IMR-90 (cell line): Measurements from ENCODE around the gene INPP5D. TPM values are rescaled to one million over a fixed set of nuclear protein-coding genes. Genes with fewer than 3 reads are reported as not detected.

Source experiments
- ATAC-seq: fragments of 200-7000 bp; cut with Tn5 transposase; 2 replicates; pipeline ENCODE4 v1.9.1; 2020; ENCODE audit warnings: low read depth, mild to moderate bottlenecking, moderate library complexity
- BruUV-seq: library from RNA; stranded (reverse); fragments of 400-500 nt; replicated peaks from 2 replicates; lab custom pipeline; 2021; lab: Mats Ljungman, UMichigan
- CTCF ChIA-PET: fragments of 300-600 bp; formaldehyde crosslinking; extraction: SDS; loops from one replicate; lab custom pipeline; 2021; ENCODE audit warnings: antibody characterized with exemption; lab: Yijun Ruan, JAX
- POLR2A ChIA-PET: fragments of 300-600 bp; sonication (Branson Sonifier 250); formaldehyde crosslinking; loops from one replicate; lab custom pipeline; 2022; ENCODE audit warnings: antibody characterized with exemption; ENCODE audit not compliant: unreplicated experiment; lab: Charles Lee
- DNase-seq: peaks from one replicate; pipeline ENCODE4 v3.0.0; 2013
- H2AFZ ChIP-seq: replicated peaks from 2 replicates; pipeline ENCODE3; 2013; ENCODE audit warnings: low read length, mild to moderate bottlenecking; ENCODE audit not compliant: poor library complexity
- H2AK5ac ChIP-seq: 2 replicates; pipeline ENCODE4 v1.6.1; 2013; ENCODE audit warnings: low read depth, low read length, inconsistent platforms
- H2AK9ac ChIP-seq: replicated peaks from 2 replicates; pipeline ENCODE3; 2013; ENCODE audit warnings: mild to moderate bottlenecking, low read depth, low read length, moderate library complexity; ENCODE audit not compliant: poor library complexity
- H2BK120ac ChIP-seq: 2 replicates; pipeline ENCODE4 v1.6.1; 2013; ENCODE audit warnings: low read depth, low read length, inconsistent platforms
- H2BK15ac ChIP-seq: 3 replicates; pipeline ENCODE4 v1.6.1; 2013; ENCODE audit warnings: low read depth, low read length, inconsistent platforms
- H2BK20ac ChIP-seq: 2 replicates; pipeline ENCODE4 v1.6.1; 2013; ENCODE audit warnings: low read depth, mild to moderate bottlenecking, inconsistent platforms, low read length, moderate library complexity
- H2BK5ac ChIP-seq: 2 replicates; pipeline ENCODE4 v1.6.1; 2013; ENCODE audit warnings: mild to moderate bottlenecking, low read depth, low read length, inconsistent platforms; ENCODE audit not compliant: poor library complexity, severe bottlenecking
- H3K14ac ChIP-seq: replicated peaks from 2 replicates; pipeline ENCODE4 v1.6.1; 2013; ENCODE audit warnings: low read depth, low read length, inconsistent platforms
- H3K18ac ChIP-seq: 2 replicates; pipeline ENCODE4 v1.6.1; 2013; ENCODE audit warnings: low read depth, low read length, control low read depth
- H3K23ac ChIP-seq: 2 replicates; pipeline ENCODE4 v1.6.1; 2013; ENCODE audit warnings: low read depth, low read length, inconsistent platforms
- H3K27ac ChIP-seq: 2 replicates; pipeline ENCODE4 v1.5.1; 2013; ENCODE audit warnings: mild to moderate bottlenecking, control low read depth, low read length; ENCODE audit not compliant: insufficient read depth
- H3K27me3 ChIP-seq: 2 replicates; pipeline ENCODE4 v1.6.1; 2013; ENCODE audit warnings: low read length; ENCODE audit not compliant: control insufficient read depth, insufficient read depth
- H3K36me3 ChIP-seq: 2 replicates; pipeline ENCODE4 v1.6.1; 2013; ENCODE audit warnings: low read length, mixed read lengths; ENCODE audit not compliant: control insufficient read depth, insufficient read depth
- H3K4ac ChIP-seq: 2 replicates; pipeline ENCODE4 v1.6.1; 2013; ENCODE audit warnings: low read depth, low read length, inconsistent platforms
- H3K4me1 ChIP-seq: 2 replicates; pipeline ENCODE4 v1.6.1; 2013; ENCODE audit warnings: low read length, mixed read lengths; ENCODE audit not compliant: control insufficient read depth, insufficient read depth
- H3K4me2 ChIP-seq: 2 replicates; pipeline ENCODE4 v1.6.1; 2013; ENCODE audit warnings: low read depth, mild to moderate bottlenecking, control low read depth, low read length, moderate library complexity
- H3K4me3 ChIP-seq: 2 replicates; pipeline ENCODE4 v1.5.1; 2013; ENCODE audit warnings: low read depth, mild to moderate bottlenecking, control low read depth, low read length, moderate library complexity; ENCODE audit not compliant: insufficient read depth
- H3K56ac ChIP-seq: 2 replicates; pipeline ENCODE4 v1.6.1; 2013; ENCODE audit warnings: low read length, inconsistent platforms; ENCODE audit not compliant: insufficient read depth; ENCODE audit errors: extremely low read depth
- H3K79me1 ChIP-seq, 2 experiments: 2 replicates each; pipeline ENCODE4 v1.6.1; 2013; ENCODE audit warnings: low read length in 2 of 2, inconsistent platforms in 1 of 2, low read depth in 1 of 2
- H3K9ac ChIP-seq: 2 replicates; pipeline ENCODE4 v1.6.1; 2013; ENCODE audit warnings: low read depth, low read length, control low read depth
- H3K9me1 ChIP-seq: 2 replicates; pipeline ENCODE4 v1.6.1; 2013; ENCODE audit warnings: low read length, inconsistent platforms; ENCODE audit not compliant: insufficient read depth
- H3K9me3 ChIP-seq: 2 replicates; pipeline ENCODE4 v1.6.1; 2013; ENCODE audit warnings: low read length; ENCODE audit not compliant: control insufficient read depth, insufficient read depth
- H4K20me1 ChIP-seq: 2 replicates; pipeline ENCODE4 v1.6.1; 2013; ENCODE audit warnings: low read length, inconsistent platforms; ENCODE audit not compliant: insufficient read depth
- H4K5ac ChIP-seq: 2 replicates; pipeline ENCODE4 v1.6.1; 2013; ENCODE audit warnings: mild to moderate bottlenecking, low read depth, low read length, control low read depth
- H4K8ac ChIP-seq, 2 experiments: 2 replicates each; pipeline ENCODE4 v1.6.1; 2013; ENCODE audit warnings: low read depth in 2 of 2, low read length in 2 of 2, control low read depth in 1 of 2, inconsistent platforms in 1 of 2
- H4K91ac ChIP-seq: 2 replicates; pipeline ENCODE4 v1.6.1; 2013; ENCODE audit warnings: low read depth, low read length, inconsistent platforms; ENCODE audit not compliant: insufficient read depth
- CHD1 ChIP-seq: IDR thresholded peaks from 2 replicates; pipeline ENCODE4 v1.6.1; 2012; ENCODE audit warnings: low read depth, low read length, improper control_type of control experiment
- MAZ ChIP-seq: IDR thresholded peaks from 2 replicates; pipeline ENCODE4 v1.6.1; 2012; ENCODE audit warnings: low read depth, mild to moderate bottlenecking, low read length, improper control_type of control experiment, moderate library complexity, borderline replicate concordance
- NFE2L2 ChIP-seq: fragments of 150-350 bp; IDR thresholded peaks from 2 replicates; pipeline ENCODE4 v1.6.1; 2016; ENCODE audit warnings: low read depth, mild to moderate bottlenecking, low read length
- POLR2A ChIP-seq: IDR thresholded peaks from 2 replicates; pipeline ENCODE4 v1.6.1; 2012; ENCODE audit warnings: mild to moderate bottlenecking, low read depth, low read length
- RAD21 ChIP-seq: IDR thresholded peaks from 2 replicates; pipeline ENCODE4 v1.6.1; 2012; ENCODE audit warnings: low read length, improper control_type of control experiment
- SMC3 ChIP-seq: fragments of 150-350 bp; IDR thresholded peaks from 2 replicates; pipeline ENCODE4 v1.6.1; 2016; ENCODE audit warnings: low read depth, mild to moderate bottlenecking, antibody characterized with exemption, low read length, moderate library complexity
- WGBS, 2 experiments: methylation state at CpG; one replicate each; pipeline versions ENCODE4 v1.1.5 to v1.1.7; 2013; ENCODE audit warnings: missing lambda C conversion rate in 2 of 2; ENCODE audit not compliant: insufficient read length in 1 of 2; ENCODE audit errors: extremely low coverage in 2 of 2; 5-methylcytosine and 5-hydroxymethylcytosine counted together
- dilution Hi-C: fragments of 300-500 bp; cut with HindIII; formaldehyde crosslinking; loops from one replicate; pipeline ENCODE4 v1.14.3; 2018; ENCODE audit warnings: low sequenced_read_pairs; ENCODE audit not compliant: unreplicated experiment
- in situ Hi-C: fragments of 300-500 bp; cut with MboI; formaldehyde crosslinking; loops from 3 replicates; pipeline ENCODE4 v1.14.3; 2019; ENCODE audit warnings: low sequenced_read_pairs, inconsistent platforms, mixed read lengths
- intact Hi-C: fragments of 100-400 bp; cut with micrococcal nuclease; formaldehyde crosslinking; loops from 2 replicates; pipeline ENCODE4 v1.10.0; 2022
- polyA plus RNA-seq, 3 experiments: library from polyadenylated mRNA; depleted of rRNA; stranded (reverse); fragments of >200 nt; gene quantifications; 2 replicates each; pipeline ENCODE4 v1.2.3, GENCODE V29; 2012; ENCODE audit warnings: low replicate concordance in 1 of 3
- total RNA-seq: library from RNA; depleted of rRNA; stranded (reverse); fragments of >200 nt; gene quantifications from 2 replicates; pipeline ENCODE4 v1.2.3, GENCODE V29; 2012
- TF ChIP-seq, protein P1 (sequence below): fragments of 150-350 bp; IDR thresholded peaks from 2 replicates; pipeline ENCODE4 v1.6.1; 2016; ENCODE audit warnings: low read depth, mild to moderate bottlenecking, low read length, moderate library complexity, borderline replicate concordance

INPP5D gene
- total and polyA plus RNA-seq, 2 of the 4 experiments (the other 2 are of a cell fraction) = 0.18 to 0.29 TPM

- ATAC-seq = no peak
- in situ Hi-C loops = no loop called here
- no peak for TF ChIP-seq POLR2A
- TF ChIP-seq MAZ = no peak
- TF ChIP-seq, protein P1, sequence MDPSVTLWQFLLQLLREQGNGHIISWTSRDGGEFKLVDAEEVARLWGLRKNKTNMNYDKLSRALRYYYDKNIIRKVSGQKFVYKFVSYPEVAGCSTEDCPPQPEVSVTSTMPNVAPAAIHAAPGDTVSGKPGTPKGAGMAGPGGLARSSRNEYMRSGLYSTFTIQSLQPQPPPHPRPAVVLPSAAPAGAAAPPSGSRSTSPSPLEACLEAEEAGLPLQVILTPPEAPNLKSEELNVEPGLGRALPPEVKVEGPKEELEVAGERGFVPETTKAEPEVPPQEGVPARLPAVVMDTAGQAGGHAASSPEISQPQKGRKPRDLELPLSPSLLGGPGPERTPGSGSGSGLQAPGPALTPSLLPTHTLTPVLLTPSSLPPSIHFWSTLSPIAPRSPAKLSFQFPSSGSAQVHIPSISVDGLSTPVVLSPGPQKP = no peak
- no peak for TF ChIP-seq NFE2L2
- TF ChIP-seq RAD21 = no peak
- no peak for TF ChIP-seq SMC3
- TF ChIP-seq CHD1 = no peak
Measured at GRCh38 chr2:233039212-233039845, 20.8 kb upstream of the INPP5D start.

More at GRCh38 chr2:233039212-233039845, 20.8 kb upstream of the INPP5D start:
- Histone ChIP-seq H4K8ac (no peak overlapping the region), H2AK9ac (no peak overlapping the region), H3K23ac (no peak overlapping the region), H4K91ac (no peak overlapping the region), H3K18ac (no peak overlapping the region), H3K4ac (no peak overlapping the region), H4K20me1 (no peaks in the 10 kb centered on the region), H3K56ac (no peak overlapping the region), H3K14ac (no peak overlapping the region), H3K27ac (no peak overlapping the region), H2BK120ac (no peak overlapping the region), H3K4me3 (no peak overlapping the region), H2BK15ac (no peak overlapping the region), H2BK5ac (no peak overlapping the region), H4K5ac (no peak overlapping the region), H3K9me3 (peaks cover 4% of the 10 kb centered on the region; the same call in 1 of the 2 replicates), H3K9ac (no peak overlapping the region), H3K27me3 (peaks cover 27% of the 10 kb centered on the region), H2BK20ac (no peak overlapping the region), H3K9me1 (peaks cover 8% of the 10 kb centered on the region; the same call in 1 of the 2 replicates), H2AK5ac (no peak overlapping the region), H3K36me3 (no peaks in the 10 kb centered on the region), H3K4me2 (no peak overlapping the region), H3K4me1 (no peaks in the 10 kb centered on the region), H3K79me1 (no peaks in the 10 kb centered on the region), H2AFZ (no peak overlapping the region)
- ChIA-PET POLR2A (no interaction called here), CTCF (no interaction called here)
- 76% methylated on average over 2 of the region's 8 CpGs; no CpG with 5 or more reads in 1 of the 2 experiments for WGBS, 2 experiments
- dilution Hi-C loops = no loop called here
- intact Hi-C loops = no loop called here
- no peak for DNase-seq
- no TSS peak for BruUV-seq
